Skeletal muscle tissue (tissue), 4 donors: ENCODE results near the gene P2RX5. TPM values are rescaled to one million over a fixed set of nuclear protein-coding genes. Genes with fewer than 3 reads are reported as not detected.
A peak's percentile ranks its signal among the peaks of the same experiment; 100 is the strongest.

Experiments
- H3K27ac ChIP-seq: one replicate; pipeline ENCODE4 v1.7.0; 2013; ENCODE audit warnings: mild to moderate bottlenecking, low read depth, low read length, inconsistent platforms
- H3K27me3 ChIP-seq, 3 donors: one replicate each; pipeline ENCODE4 v1.7.0; 2013; ENCODE audit warnings: low read length in 3 of 3; ENCODE audit not compliant: control insufficient read depth in 3 of 3, insufficient read depth in 3 of 3
- H3K36me3 ChIP-seq, 3 donors: one replicate each; pipeline ENCODE4 v1.7.0; 2013; ENCODE audit warnings: low read length in 3 of 3; ENCODE audit not compliant: control insufficient read depth in 3 of 3, insufficient read depth in 3 of 3
- H3K4me1 ChIP-seq, 3 donors: one replicate each; pipeline ENCODE4 v1.7.0; 2013; ENCODE audit warnings: low read length in 3 of 3, mild to moderate bottlenecking in 3 of 3; ENCODE audit not compliant: control insufficient read depth in 3 of 3, insufficient read depth in 3 of 3
- H3K4me3 ChIP-seq, 3 donors: one replicate each; pipeline ENCODE4 v1.7.0; 2013; ENCODE audit warnings: low read length in 3 of 3
- H3K9ac ChIP-seq, 3 donors: one replicate each; pipeline ENCODE4 v1.7.0; 2013; ENCODE audit warnings: low read length in 3 of 3, mild to moderate bottlenecking in 3 of 3, moderate library complexity in 2 of 3, low read depth in 1 of 3
- H3K9me3 ChIP-seq, 3 donors: one replicate each; pipeline ENCODE4 v1.7.0; 2013; ENCODE audit warnings: low read length in 3 of 3; ENCODE audit not compliant: control insufficient read depth in 3 of 3
- total RNA-seq: library from RNA; depleted of rRNA; stranded (reverse); fragments of >200 nt; gene quantifications from one replicate; pipeline ENCODE4 v1.2.3, GENCODE V29; 2014
- donor health status: Osteomylitis.

Gene P2RX5
- total RNA-seq, 1 donor from 2014 or later, result 13.0 TPM

DNA sequence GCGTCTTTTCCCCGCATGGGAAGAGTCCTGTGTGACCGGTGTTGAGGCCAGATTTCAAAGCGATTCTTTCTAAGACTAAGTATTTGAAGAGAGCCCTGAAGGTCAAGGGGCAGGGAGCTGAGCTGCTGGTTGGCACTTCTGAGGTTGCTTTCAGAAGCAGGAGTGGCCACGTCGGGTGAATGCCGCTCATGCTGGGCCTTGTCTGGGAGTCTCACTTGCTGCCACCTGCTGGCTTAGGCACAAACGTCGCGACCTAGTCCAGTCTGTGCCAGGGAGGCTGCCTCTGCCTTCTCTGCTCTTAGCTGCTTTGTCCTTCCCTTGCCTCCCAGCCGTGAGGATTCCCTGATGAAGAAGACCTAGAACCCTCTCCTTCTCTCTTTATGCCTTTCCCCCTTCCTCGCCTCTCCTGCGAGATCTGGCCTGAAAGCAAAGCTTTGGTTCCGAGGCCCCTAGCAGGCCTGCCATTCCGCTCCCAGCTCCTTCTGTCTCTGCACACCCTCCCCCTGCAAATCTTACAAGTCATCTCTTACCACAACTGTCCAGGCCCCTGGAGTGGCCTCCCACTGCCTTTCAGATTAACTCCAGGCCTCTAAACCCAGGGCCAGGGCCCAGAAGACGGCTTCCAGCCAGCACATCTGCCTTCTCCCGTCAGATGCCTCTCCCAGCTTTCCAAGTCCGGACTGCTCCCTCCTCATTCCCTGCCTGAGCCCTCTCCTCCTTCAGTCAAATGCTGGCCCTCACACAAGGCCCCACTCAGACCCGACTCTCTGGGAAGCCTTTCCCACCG lies 48.0 kb downstream of the P2RX5 start:
- Histone ChIP-seq H3K4me1 (peaks cover 0 to 5% (median 3%) of the 10 kb centered on the region in 3 donors), H3K9me3 (no peaks in the 10 kb centered on the region), H3K27me3 (no peaks in the 10 kb centered on the region), H3K36me3 (peaks cover 21 to 34% (median 24%) of the 10 kb centered on the region in 3 donors), H3K9ac (peak overlapping the region in 2 of 3 donors; percentile 46 to 50), H3K4me3 (no peak overlapping the region), H3K27ac (no peak overlapping the region)

DNA sequence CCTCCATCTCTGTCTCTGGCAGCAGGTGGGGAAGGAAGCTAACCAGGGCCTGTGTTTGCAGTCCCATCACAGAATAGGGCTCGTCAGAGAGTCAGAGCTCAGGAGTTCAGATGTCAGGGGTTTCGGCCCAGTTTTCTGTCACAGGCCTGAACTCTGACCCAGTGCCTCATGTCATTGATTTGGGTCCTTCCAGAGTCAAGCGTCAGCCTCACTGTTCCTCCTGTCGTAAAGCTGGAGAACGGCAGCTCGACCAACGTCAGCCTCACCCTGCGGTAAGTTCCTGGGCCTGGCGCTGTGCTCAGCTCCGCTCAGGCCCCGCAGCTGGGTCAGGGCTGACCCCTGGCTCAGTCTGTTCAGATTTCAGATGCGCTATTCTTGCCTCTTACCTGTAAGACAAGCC lies 48.7 kb downstream of the P2RX5 start:
- Histone ChIP-seq H3K4me1 (peaks cover 0 to 5% (median 3%) of the 10 kb centered on the region in 3 donors), H3K9ac (peak overlapping the region in 1 of 3 donors; percentile 50), H3K9me3 (no peaks in the 10 kb centered on the region), H3K27me3 (no peaks in the 10 kb centered on the region), H3K27ac (no peak overlapping the region), H3K36me3 (peaks cover 21 to 37% (median 24%) of the 10 kb centered on the region in 3 donors), H3K4me3 (no peak overlapping the region)

DNA sequence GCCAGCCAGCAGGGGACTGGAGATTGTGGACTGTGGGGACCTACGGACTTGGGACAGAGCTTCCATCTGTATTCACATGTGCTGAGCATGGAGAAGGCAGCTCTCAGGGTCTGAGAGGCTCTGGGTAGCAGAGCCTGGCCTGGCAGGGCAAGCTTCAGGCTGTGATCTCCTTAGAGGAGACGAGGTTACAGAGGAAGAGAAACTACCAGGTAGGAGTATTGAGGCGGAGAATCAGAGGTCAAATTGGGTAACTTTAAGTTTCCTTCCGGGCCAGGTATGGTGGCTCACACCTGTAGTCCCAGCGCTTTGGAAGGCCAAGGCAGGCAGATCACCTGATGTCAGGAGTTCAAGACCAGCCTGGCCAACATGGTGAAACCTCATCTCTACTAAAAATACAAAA lies 50.6 kb downstream of the P2RX5 start:
- Histone ChIP-seq H3K9me3 (no peaks in the 10 kb centered on the region), H3K9ac (no peak overlapping the region), H3K27ac (no peak overlapping the region), H3K4me3 (no peak overlapping the region), H3K36me3 (peaks cover 22 to 39% (median 27%) of the 10 kb centered on the region in 3 donors), H3K27me3 (no peaks in the 10 kb centered on the region), H3K4me1 (peaks cover 7 to 15% (median 8%) of the 10 kb centered on the region in 3 donors)

DNA sequence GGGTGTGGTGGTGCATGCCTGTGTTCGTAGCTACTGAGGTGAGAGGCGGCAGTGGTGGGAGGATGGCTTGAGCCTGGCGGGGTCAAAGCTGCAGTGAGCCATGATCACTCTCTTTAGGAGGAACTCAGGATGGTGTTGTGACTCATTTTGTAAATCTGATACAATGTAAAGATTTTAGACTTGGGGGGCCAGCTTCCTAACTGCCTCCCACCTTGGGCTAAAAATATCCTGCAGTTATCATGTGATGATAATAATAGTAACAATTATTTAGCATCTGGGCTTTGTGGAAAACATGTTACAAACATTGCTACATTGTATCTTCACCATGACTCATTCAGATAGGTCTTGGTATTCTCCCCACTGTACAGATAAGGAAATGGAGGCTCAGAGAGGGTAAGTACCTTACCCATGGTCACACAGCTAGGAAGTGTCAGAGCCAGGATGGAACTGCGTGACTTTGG lies 52.0 kb downstream of the P2RX5 start:
- Histone ChIP-seq H3K4me3 (no peak overlapping the region), H3K9ac (no peak overlapping the region), H3K9me3 (no peaks in the 10 kb centered on the region), H3K36me3 (peaks cover 23 to 31% (median 25%) of the 10 kb centered on the region in 3 donors), H3K27ac (no peak overlapping the region), H3K4me1 (peaks cover 12 to 22% (median 16%) of the 10 kb centered on the region in 3 donors), H3K27me3 (no peaks in the 10 kb centered on the region)

DNA sequence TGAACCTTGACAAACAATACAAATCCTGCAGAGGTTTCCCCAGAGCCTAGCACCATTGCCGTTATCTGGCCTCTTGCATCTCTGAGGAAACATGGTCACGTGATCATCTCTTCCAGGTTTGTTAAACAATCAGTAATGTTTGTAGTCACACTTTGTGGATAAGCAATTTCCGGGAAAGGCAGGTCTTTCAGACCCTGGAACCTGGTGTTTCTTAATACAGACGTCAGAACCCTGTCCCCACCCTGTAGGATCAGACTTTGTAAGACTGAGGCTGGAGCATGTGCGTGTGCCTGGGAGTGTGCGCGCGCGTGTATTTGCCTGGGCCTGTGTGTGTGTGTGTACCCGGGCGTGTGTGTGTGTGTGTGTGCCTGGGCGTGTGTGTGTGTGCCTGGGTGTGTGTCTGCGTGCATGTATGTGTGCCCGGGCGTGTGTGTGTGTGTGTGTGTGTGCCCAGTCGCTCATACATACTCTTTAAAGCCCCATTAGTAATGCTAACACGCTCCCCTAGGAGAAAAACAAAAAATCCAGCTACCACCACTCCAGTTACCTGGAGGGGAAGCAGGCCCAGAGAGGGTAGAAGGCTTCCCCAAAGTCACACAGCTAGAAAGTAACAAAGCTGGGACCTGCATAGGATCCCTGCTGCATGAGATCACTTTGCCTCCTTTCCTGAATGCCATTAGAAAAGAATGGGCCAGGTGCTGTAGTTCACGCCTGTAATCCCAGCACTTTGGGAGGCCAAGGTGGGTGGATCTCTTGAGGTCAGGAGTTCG lies 54.1 kb downstream of the P2RX5 start:
- H3K9me3 ChIP-seq, result no peaks in the 10 kb centered on the region
- peaks cover 21 to 25% (median 21%) of the 10 kb centered on the region in 3 donors for H3K36me3 ChIP-seq
- no peak overlapping the region for H3K27ac ChIP-seq

DNA sequence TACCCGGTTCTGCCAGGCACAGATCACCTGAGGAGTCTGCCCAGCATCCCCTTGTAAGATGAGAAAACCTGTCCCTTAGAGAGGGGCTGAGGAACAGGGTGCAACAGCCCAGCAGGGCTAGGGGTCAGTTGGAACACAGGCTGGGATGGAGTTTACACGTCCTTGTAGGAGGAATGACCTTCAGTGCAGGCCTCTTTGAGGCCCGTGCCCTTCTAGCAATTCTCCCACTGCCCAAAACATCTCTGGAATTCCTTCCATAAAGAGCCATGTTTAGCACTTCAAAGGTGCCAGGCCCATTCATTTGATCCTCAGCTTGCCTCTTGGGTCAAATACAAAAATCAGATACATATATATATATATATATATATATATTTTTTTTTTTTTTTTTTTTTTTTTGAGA lies 54.9 kb downstream of the P2RX5 start:
- H3K4me3 ChIP-seq, result peak overlapping the region in 1 of 3 donors; percentile 13
- H3K4me1 ChIP-seq, result peaks cover 19 to 34% (median 30%) of the 10 kb centered on the region in 3 donors
- no peaks in the 10 kb centered on the region for H3K9me3 ChIP-seq
- peaks cover 18 to 23% (median 21%) of the 10 kb centered on the region in 3 donors for H3K36me3 ChIP-seq
- H3K27ac ChIP-seq, result peak overlapping the region; percentile 55
- H3K27me3 ChIP-seq, result no peaks in the 10 kb centered on the region
- peak overlapping the region in 2 of 3 donors; percentile 40 for H3K9ac ChIP-seq

More for the DNA sequence above, 54.1 kb downstream of the P2RX5 start:
- no peak overlapping the region for H3K9ac ChIP-seq
- H3K4me3 ChIP-seq, result no peak overlapping the region
- H3K27me3 ChIP-seq, result no peaks in the 10 kb centered on the region
- peaks cover 18 to 30% (median 28%) of the 10 kb centered on the region in 3 donors for H3K4me1 ChIP-seq

DNA sequence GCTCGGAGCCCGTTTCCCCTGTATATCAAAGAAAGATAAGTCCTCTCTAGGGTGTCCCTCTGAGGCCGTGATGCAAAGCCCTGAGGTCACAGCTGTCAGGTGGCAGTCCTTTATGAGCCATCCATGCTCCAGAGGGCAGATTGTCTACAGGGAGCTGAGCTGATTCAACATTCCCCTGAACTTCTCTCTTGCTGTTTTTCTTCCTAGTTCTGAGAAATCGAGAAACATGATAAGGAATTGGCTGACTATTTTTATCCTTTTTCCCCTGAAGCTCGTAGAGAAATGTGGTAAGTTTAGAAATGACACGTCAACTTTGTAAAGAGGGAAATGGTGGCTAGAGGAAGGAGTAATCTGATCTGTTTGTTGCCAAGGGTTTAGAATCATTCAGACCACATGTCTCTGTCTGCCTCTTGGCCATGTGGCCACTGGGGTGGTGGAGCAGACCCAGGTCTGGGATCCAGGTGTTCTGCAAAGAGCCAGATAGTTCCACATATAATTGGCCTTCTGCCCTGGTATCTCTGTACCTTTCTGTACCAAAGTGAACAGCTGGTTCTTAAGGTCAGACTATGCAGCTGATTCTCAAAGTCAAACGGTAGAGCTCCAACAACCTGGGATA lies 55.9 kb downstream of the P2RX5 start:
- Histone ChIP-seq H3K27ac (peak overlapping the region; percentile 55), H3K27me3 (no peaks in the 10 kb centered on the region), H3K4me3 (no peak overlapping the region), H3K9ac (peak overlapping the region in 1 of 3 donors; percentile 60), H3K4me1 (peaks cover 22 to 37% (median 34%) of the 10 kb centered on the region in 3 donors), H3K9me3 (no peaks in the 10 kb centered on the region), H3K36me3 (peaks cover 14 to 20% (median 20%) of the 10 kb centered on the region in 3 donors)

DNA sequence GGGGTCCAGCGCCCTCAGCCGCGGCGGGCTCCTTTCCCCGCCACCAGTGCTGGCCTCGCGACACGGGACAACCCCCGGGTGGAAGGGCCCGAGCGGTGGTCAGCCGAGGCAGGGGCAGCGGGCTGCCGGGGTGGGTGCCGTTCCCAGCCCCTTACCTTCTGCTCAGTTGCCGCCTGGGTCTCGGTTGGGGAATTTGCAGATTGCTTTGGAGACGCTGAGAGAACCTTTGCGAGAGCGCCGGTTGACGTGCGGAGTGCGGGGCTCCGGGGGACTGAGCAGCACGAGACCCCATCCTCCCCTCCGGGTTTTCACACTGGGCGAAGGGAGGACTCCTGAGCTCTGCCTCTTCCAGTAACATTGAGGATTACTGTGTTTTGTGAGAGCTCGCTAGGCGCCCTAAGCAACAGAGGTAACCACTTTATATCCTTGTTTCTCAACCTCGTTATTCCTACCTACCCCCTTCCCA lies 59.0 kb downstream of the P2RX5 start:
- H3K27ac ChIP-seq, result peak overlapping the region; percentile 97
- no peaks in the 10 kb centered on the region for H3K27me3 ChIP-seq
- peaks cover 13 to 17% (median 16%) of the 10 kb centered on the region in 3 donors for H3K36me3 ChIP-seq
- peak overlapping the region; percentile 86 to 94 (median 92) for H3K4me3 ChIP-seq
- no peaks in the 10 kb centered on the region for H3K9me3 ChIP-seq
- H3K4me1 ChIP-seq, result peaks cover 30 to 45% (median 43%) of the 10 kb centered on the region in 3 donors
- H3K9ac ChIP-seq, result peak overlapping the region; percentile 89 to 95 (median 91)

DNA sequence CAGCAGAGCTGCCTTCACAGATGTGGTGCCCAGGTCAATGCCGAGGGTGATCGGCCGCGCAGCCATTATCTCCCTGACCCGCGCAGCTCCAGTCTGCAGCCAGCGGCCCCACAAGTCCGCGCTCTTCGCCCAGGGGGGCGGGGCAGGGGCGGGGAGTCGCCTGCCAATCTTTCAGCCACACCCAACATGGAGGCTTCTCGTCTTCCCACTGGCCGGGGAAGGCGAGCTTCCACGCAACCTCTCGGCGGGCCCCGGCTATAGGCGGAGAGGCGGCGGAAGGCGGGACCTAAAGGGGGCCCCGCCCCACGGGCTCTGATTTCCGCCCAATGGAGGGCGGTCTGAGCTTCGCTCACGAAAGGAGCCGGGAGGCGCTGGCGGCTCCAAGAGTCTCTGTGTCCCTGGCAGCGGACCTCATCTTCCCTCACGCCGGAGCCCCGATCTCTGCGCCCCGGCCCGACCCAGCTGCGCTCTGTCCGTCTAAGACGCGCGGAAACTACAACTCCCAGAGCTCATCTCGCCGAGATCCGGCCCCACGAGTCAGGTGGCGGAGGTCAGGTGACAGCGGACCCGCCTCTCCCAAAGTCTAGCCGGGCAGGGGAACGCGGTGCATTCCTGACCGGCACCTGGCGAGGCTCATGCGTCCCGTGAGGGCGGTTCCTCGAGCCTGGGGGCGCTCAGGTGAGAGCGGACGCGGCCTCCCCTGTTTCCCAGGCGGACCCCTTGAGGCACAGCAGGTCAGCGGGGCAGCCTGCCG lies 59.6 kb downstream of the P2RX5 start, which contains the start of the genes CTNS and SHPK:
Gene CTNS (plus strand): TSS at position 607 of the 754 bp plus-strand sequence. CDS start 3,447 bp downstream, outside the sequence.
Gene SHPK (minus strand): TSS at position 97 of the 754 bp plus-strand sequence. CDS start 31 bp downstream, at position 66.
- Histone ChIP-seq H3K4me1 (peaks cover 30 to 45% (median 40%) of the 10 kb centered on the region in 3 donors), H3K27me3 (no peaks in the 10 kb centered on the region), H3K9ac (peak within 1 kb of the TSS; percentile 91 to 97 (median 91)), H3K27ac (peak within 1 kb of the TSS; percentile 97), H3K36me3 (peaks cover 11 to 16% (median 12%) of the 10 kb centered on the region in 3 donors), H3K9me3 (no peaks in the 10 kb centered on the region), H3K4me3 (peak within 1 kb of the TSS; percentile 88 to 98 (median 94))
